HEK293T (cell line): ENCODE measurements around the gene CGA.

ENCODE experiments used
- BHLHE40 ChIP-seq: fragments of 450-650 bp; IDR thresholded peaks from 2 replicates; pipeline ENCODE4 v1.6.1; 2016; ENCODE audit warnings: mild to moderate bottlenecking, moderate library complexity, borderline replicate concordance
- ELF4 ChIP-seq: fragments of 450-650 bp; IDR thresholded peaks from 2 replicates; pipeline ENCODE4 v1.6.1; 2017; ENCODE audit warnings: antibody characterized with exemption
- FOXM1 ChIP-seq: fragments of 450-650 bp; IDR thresholded peaks from 2 replicates; pipeline ENCODE4 v1.6.1; 2017; ENCODE audit warnings: mild to moderate bottlenecking, borderline replicate concordance

GRCh38 chr6:87082160-87082721, 12.7 kb downstream of the CGA start:
- TF ChIP-seq ELF4: no peak
- TF ChIP-seq BHLHE40: no peak
- no peak for TF ChIP-seq FOXM1
